Kidney epithelial cell (primary cell): ENCODE results near the gene WSCD1. TPM values are rescaled to one million over a fixed set of nuclear protein-coding genes. Genes with fewer than 3 reads are reported as not detected.

ENCODE experiments used
- DNase-seq: peaks from one replicate; pipeline ENCODE4 v3.0.0-alpha.2; 2010; ENCODE audit warnings: low read depth
- H3K27me3 ChIP-seq: 2 replicates; pipeline ENCODE4 v1.6.0; 2011; ENCODE audit warnings: low read length; ENCODE audit not compliant: control insufficient read depth, insufficient read depth
- H3K36me3 ChIP-seq: 2 replicates; pipeline ENCODE4 v1.5.1; 2011; ENCODE audit warnings: low read length; ENCODE audit not compliant: control insufficient read depth, insufficient read depth
- H3K4me3 ChIP-seq: 2 replicates; pipeline ENCODE4 v1.5.1; 2011; ENCODE audit warnings: low read depth, mild to moderate bottlenecking, control low read depth, low read length
- CTCF ChIP-seq: IDR thresholded peaks from 2 replicates; pipeline ENCODE4 v1.5.1; 2011; ENCODE audit warnings: mild to moderate bottlenecking, moderate library complexity, low read length, control low read depth, inconsistent platforms; ENCODE audit not compliant: insufficient read depth, poor library complexity, severe bottlenecking
- total RNA-seq: library from RNA; depleted of rRNA; stranded (reverse); fragments of >200 nt; gene quantifications from 2 replicates; pipeline ENCODE4 v1.2.3, GENCODE V29; 2015

Gene WSCD1
- total RNA-seq, 1 donor from 2014 or later, result 21.4 TPM

- DNase-seq, result no peak
- H3K36me3 ChIP-seq, result no peaks in the 10 kb centered on the region
- no peaks in the 10 kb centered on the region for H3K27me3 ChIP-seq
- no peak for TF ChIP-seq CTCF
- H3K4me3 ChIP-seq, result no peak overlapping the region
Measured at GRCh38 chr17:6082335-6082734, 12.2 kb downstream of the WSCD1 start.

GRCh38 chr17:6084311-6085161 is 14.4 kb downstream of the WSCD1 start:
- no peaks in the 10 kb centered on the region for H3K36me3 ChIP-seq
- TF ChIP-seq CTCF, result no peak
- DNase-seq, result no peak
- no peaks in the 10 kb centered on the region for H3K27me3 ChIP-seq
- no peak overlapping the region for H3K4me3 ChIP-seq

- no peak overlapping the region for H3K4me3 ChIP-seq
- DNase-seq, result no peak
- TF ChIP-seq CTCF, result no peak
- peaks cover 1% of the 10 kb centered on the region for H3K36me3 ChIP-seq
- no peaks in the 10 kb centered on the region for H3K27me3 ChIP-seq
Measured at GRCh38 chr17:6085812-6086211, 15.6 kb downstream of the WSCD1 start.

GRCh38 chr17:6086603-6087400 is 16.6 kb downstream of the WSCD1 start:
- H3K4me3 ChIP-seq, result no peak overlapping the region
- no peak for TF ChIP-seq CTCF
- DNase-seq, result no peak
- peaks cover 1% of the 10 kb centered on the region for H3K36me3 ChIP-seq
- no peaks in the 10 kb centered on the region for H3K27me3 ChIP-seq

- Histone ChIP-seq H3K36me3 (peaks cover 1% of the 10 kb centered on the region), H3K27me3 (no peaks in the 10 kb centered on the region), H3K4me3 (no peak overlapping the region)
- DNase-seq, result no peak
- no peak for TF ChIP-seq CTCF
Measured at GRCh38 chr17:6088141-6088540, 18.0 kb downstream of the WSCD1 start.
